Loucy (cell line): Measurements from ENCODE around the gene NBEA.
"Not testable (repeated sequence)": the region's sequence is repeated elsewhere in the genome, so short reads cannot be mapped to it uniquely, and the experiment has no call there.

Source experiments
- H2AFZ ChIP-seq: fragments of 200-600 bp; sonication (generic); 2 replicates; pipeline ENCODE4 v1.6.0; 2016; ENCODE audit warnings: antibody characterized with exemption, mild to moderate bottlenecking, low read length, moderate library complexity
- H3F3A ChIP-seq: fragments of 200-600 bp; 2 replicates; pipeline ENCODE4 v1.6.0; 2016; ENCODE audit warnings: antibody characterized with exemption, low read depth, mild to moderate bottlenecking
- H3K27me3 ChIP-seq: fragments of 200-600 bp; sonication (generic); 2 replicates; pipeline ENCODE4 v1.6.1; 2014; ENCODE audit warnings: low read length, mild to moderate bottlenecking; ENCODE audit not compliant: insufficient read depth, poor library complexity, severe bottlenecking
- H3K36me3 ChIP-seq: fragments of 200-600 bp; sonication (generic); 2 replicates; pipeline ENCODE4 v1.6.1; 2016; ENCODE audit warnings: low read length; ENCODE audit not compliant: insufficient read depth
- H3K4me1 ChIP-seq: fragments of 200-600 bp; sonication (generic); 2 replicates; pipeline ENCODE4 v1.5.1; 2014; ENCODE audit warnings: low read length, mild to moderate bottlenecking; ENCODE audit not compliant: insufficient read depth, poor library complexity, severe bottlenecking
- H3K4me2 ChIP-seq: fragments of 200-600 bp; sonication (generic); 2 replicates; pipeline ENCODE4 v1.6.0; 2014; ENCODE audit warnings: antibody characterized with exemption, low read length, low read depth, mild to moderate bottlenecking; ENCODE audit not compliant: poor library complexity, severe bottlenecking
- H3K4me3 ChIP-seq: fragments of 200-600 bp; sonication (generic); 2 replicates; pipeline ENCODE4 v1.5.1; 2014; ENCODE audit warnings: low read length, mild to moderate bottlenecking, mixed read lengths; ENCODE audit not compliant: poor library complexity, severe bottlenecking
- H3K79me2 ChIP-seq: fragments of 200-600 bp; sonication (generic); 2 replicates; pipeline ENCODE4 v1.6.1; 2014; ENCODE audit warnings: low read length; ENCODE audit not compliant: insufficient read depth
- H3K9ac ChIP-seq: fragments of 200-600 bp; sonication (generic); 2 replicates; pipeline ENCODE4 v1.6.0; 2014; ENCODE audit warnings: mild to moderate bottlenecking, low read depth, low read length, moderate library complexity; ENCODE audit not compliant: poor library complexity, severe bottlenecking
- H3K9me2 ChIP-seq: fragments of 200-600 bp; sonication (generic); replicated peaks from 2 replicates; pipeline ENCODE4 v1.6.1; 2016; ENCODE audit warnings: low read depth, low read length, mixed read lengths
- H3K9me3 ChIP-seq: fragments of 200-600 bp; sonication (generic); 2 replicates; pipeline ENCODE4 v1.6.1; 2014; ENCODE audit warnings: mild to moderate bottlenecking, antibody characterized with exemption, low read length, low read depth; ENCODE audit not compliant: insufficient read depth
- H4K20me1 ChIP-seq: fragments of 200-600 bp; sonication (generic); 2 replicates; pipeline ENCODE4 v1.6.0; 2014; ENCODE audit warnings: antibody characterized with exemption, low read length, mild to moderate bottlenecking; ENCODE audit not compliant: insufficient read depth, poor library complexity, severe bottlenecking
- EZH2phosphoT487 ChIP-seq: fragments of 200-600 bp; IDR thresholded peaks from 2 replicates; pipeline ENCODE4 v1.6.1; 2018; ENCODE audit warnings: antibody characterized with exemption, mild to moderate bottlenecking, moderate library complexity, borderline replicate concordance
- TF ChIP-seq, protein P1 (sequence below): fragments of 200-600 bp; sonication (generic); conservative IDR thresholded peaks from 2 replicates; pipeline ENCODE4 v1.5.1; 2014; ENCODE audit warnings: mild to moderate bottlenecking, antibody characterized with exemption, low read length

Gene NBEA

DNA sequence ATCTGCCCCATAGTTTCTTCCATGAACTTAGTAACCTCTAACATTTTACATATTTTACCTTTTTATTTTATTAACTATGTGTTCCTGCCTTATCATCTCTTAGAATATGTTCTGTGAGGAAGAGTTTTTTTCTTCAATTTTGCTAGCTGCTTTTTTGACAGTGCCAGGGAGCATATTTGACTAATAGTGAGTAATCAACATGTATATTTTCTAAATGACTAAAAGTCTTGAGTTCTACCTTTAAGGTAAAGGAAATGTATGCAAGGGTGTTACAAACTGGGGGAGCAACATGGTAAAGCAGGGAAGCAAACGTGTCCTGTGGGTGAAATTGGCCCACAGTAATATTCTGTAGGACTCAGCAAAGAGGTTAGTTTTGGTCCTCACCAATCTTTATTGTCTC is 165.5 kb downstream of the NBEA start:
- Histone ChIP-seq H3K4me2 (no peak overlapping the region), H3K4me1 (no peaks in the 10 kb centered on the region), H4K20me1 (no peaks in the 10 kb centered on the region), H3K79me2 (no peaks in the 10 kb centered on the region), H3K4me3 (no peak overlapping the region), H3F3A (no peaks in the 10 kb centered on the region), H3K9ac (no peak overlapping the region), H3K9me2 (no peaks in the 10 kb centered on the region), H2AFZ (no peak overlapping the region), H3K27me3 (no peaks in the 10 kb centered on the region), H3K9me3 (no peaks in the 10 kb centered on the region), H3K36me3 (no peaks in the 10 kb centered on the region)
- TF ChIP-seq EZH2phosphoT487 = no peak
- TF ChIP-seq, protein P1, sequence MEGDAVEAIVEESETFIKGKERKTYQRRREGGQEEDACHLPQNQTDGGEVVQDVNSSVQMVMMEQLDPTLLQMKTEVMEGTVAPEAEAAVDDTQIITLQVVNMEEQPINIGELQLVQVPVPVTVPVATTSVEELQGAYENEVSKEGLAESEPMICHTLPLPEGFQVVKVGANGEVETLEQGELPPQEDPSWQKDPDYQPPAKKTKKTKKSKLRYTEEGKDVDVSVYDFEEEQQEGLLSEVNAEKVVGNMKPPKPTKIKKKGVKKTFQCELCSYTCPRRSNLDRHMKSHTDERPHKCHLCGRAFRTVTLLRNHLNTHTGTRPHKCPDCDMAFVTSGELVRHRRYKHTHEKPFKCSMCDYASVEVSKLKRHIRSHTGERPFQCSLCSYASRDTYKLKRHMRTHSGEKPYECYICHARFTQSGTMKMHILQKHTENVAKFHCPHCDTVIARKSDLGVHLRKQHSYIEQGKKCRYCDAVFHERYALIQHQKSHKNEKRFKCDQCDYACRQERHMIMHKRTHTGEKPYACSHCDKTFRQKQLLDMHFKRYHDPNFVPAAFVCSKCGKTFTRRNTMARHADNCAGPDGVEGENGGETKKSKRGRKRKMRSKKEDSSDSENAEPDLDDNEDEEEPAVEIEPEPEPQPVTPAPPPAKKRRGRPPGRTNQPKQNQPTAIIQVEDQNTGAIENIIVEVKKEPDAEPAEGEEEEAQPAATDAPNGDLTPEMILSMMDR = no peak

DNA sequence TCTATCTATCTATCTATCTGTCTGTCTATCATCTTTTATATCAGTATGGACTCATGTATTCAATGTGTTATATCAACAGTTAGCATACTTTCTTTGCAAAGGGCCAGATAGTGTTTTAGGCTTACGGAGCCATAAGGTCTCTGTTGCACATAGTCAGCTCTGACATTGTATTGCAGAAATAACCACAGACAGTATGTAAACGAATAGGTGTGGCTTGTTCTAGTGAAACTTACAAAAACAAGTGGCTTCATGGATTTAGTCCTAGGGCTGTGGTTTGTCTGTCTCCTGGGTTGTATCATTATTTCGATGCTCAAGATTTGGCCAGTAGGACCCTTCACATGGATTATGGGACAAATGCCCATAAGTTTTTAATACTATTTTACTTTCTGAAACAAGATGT is 171.5 kb downstream of the NBEA start:
- H3K36me3 ChIP-seq, H3K79me2 ChIP-seq, H3F3A ChIP-seq, H2AFZ ChIP-seq, H3K4me2 ChIP-seq, H3K9ac ChIP-seq, H3K9me2 ChIP-seq, H3K9me3 ChIP-seq, H3K4me3 ChIP-seq, H4K20me1 ChIP-seq, H3K27me3 ChIP-seq, H3K4me1 ChIP-seq: not testable (repeated sequence)

DNA sequence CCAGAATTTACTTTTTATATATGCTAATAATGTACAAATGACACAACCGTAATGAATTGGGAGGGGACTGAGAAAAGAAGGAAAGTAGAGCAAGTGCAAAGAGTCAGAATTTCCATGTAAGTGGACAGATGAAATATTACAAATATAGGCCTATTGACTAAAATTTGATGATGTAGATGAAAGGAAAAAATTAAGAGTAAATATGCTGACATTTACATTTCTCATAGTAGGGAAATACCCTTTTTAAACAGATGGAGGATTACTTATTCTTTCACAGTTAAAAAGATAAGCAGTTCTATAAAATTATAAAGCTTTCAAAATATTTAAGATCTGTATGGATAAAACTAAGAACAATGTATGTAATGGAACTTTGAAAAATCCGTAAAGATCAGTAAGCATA is 185.4 kb downstream of the NBEA start:
- TF ChIP-seq, protein P1 = no peak
- TF ChIP-seq EZH2phosphoT487 = no peak
- no peaks in the 10 kb centered on the region for H3K9me3 ChIP-seq
- H3K36me3 ChIP-seq = no peaks in the 10 kb centered on the region
- H3K9ac ChIP-seq = no peak overlapping the region
- no peak overlapping the region for H3K4me2 ChIP-seq
- H3K79me2 ChIP-seq = no peaks in the 10 kb centered on the region
- H3K9me2 ChIP-seq = no peaks in the 10 kb centered on the region
- no peak overlapping the region for H3K4me3 ChIP-seq
- no peaks in the 10 kb centered on the region for H3K4me1 ChIP-seq
- H3F3A ChIP-seq = no peaks in the 10 kb centered on the region
- H2AFZ ChIP-seq = no peak overlapping the region
- no peaks in the 10 kb centered on the region for H4K20me1 ChIP-seq
- H3K27me3 ChIP-seq = no peaks in the 10 kb centered on the region

DNA sequence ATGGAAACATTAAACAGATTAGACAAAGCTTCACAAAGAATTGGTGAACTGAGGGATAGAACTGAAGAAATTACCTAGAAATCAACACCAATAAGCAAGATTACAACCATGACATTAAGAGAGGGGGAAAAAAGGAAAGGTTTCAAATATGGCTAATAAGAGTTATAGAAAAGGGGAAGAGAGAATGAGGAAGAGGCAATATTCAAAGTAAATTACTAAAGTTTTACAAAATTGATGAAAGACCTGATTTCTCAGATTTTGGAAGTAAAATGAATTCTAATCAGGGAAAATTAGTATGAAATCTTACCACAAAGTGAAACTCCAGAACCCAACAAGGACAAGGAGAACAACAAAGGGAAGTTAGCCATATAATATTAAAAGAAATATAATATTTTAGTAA is 187.4 kb downstream of the NBEA start:
- Histone ChIP-seq H2AFZ (no peak overlapping the region), H3K9ac (no peak overlapping the region), H4K20me1 (no peaks in the 10 kb centered on the region), H3K4me3 (no peak overlapping the region), H3K9me2 (no peaks in the 10 kb centered on the region), H3K4me1 (no peaks in the 10 kb centered on the region), H3K9me3 (no peaks in the 10 kb centered on the region), H3K79me2 (no peaks in the 10 kb centered on the region), H3K27me3 (no peaks in the 10 kb centered on the region), H3K36me3 (no peaks in the 10 kb centered on the region), H3K4me2 (no peak overlapping the region), H3F3A (no peaks in the 10 kb centered on the region)
- no peak for TF ChIP-seq EZH2phosphoT487
- TF ChIP-seq, protein P1 = no peak
